ENCODE results near the gene NRF1. TPM values are rescaled to one million over a fixed set of nuclear protein-coding genes. Genes with fewer than 3 reads are reported as not detected.

Gene NRF1
- total RNA-seq, 1 experiment from 2014 or later, result 19.3 TPM

GRCh38 chr7:129803546-129804081 lies 192.1 kb downstream of the NRF1 start:
- Histone ChIP-seq H3K56ac (ENCODE audit: insufficient read length, low read depth, low read length) (no peak overlapping the region), H3K4ac (ENCODE audit: low read depth, low read length) (no peak overlapping the region), H3K23ac (ENCODE audit: insufficient read length, low read depth, low read length) (no peak overlapping the region), H3T11ph (ENCODE audit: low read length) (no peak overlapping the region), H2AK5ac (ENCODE audit: insufficient read length, low read length) (no peak overlapping the region), H3K4me1 (ENCODE audit: insufficient read depth, low read length) (peaks cover 8% of the 10 kb centered on the region), H3K4me2 (ENCODE audit: insufficient read depth, insufficient read length, low read length) (no peak overlapping the region), H4K8ac (replicated peaks; ENCODE audit: insufficient read length, low read depth, low read length) (no peak overlapping the region), H3K27ac (ENCODE audit: insufficient read length, low read depth, low read length) (no peak overlapping the region), H3K23me2 (ENCODE audit: insufficient read length, low read depth, low read length, poor library complexity, severe bottlenecking) (no peaks in the 10 kb centered on the region), H4K91ac (ENCODE audit: insufficient read length, low read depth, low read length) (no peak overlapping the region), H3K79me1 (ENCODE audit: insufficient read depth, low read depth, low read length, poor library complexity, severe bottlenecking) (no peaks in the 10 kb centered on the region), H2BK5ac (ENCODE audit: insufficient read length, low read length) (no peak overlapping the region), H3K18ac (ENCODE audit: insufficient read length, low read depth, low read length) (no peak overlapping the region), H3K9me3 (ENCODE audit: control insufficient read depth, low read depth, low read length) (no peaks in the 10 kb centered on the region), H4K20me1 (ENCODE audit: control insufficient read depth, insufficient read depth, insufficient read length) (no peaks in the 10 kb centered on the region), H2BK12ac (ENCODE audit: insufficient read length, low read depth, low read length) (no peak overlapping the region), H4K5ac (ENCODE audit: insufficient read length, low read depth, low read length) (no peak overlapping the region), H3K79me2 (ENCODE audit: insufficient read depth, low read length) (no peaks in the 10 kb centered on the region), H3K9ac (ENCODE audit: extremely low read depth, insufficient read length, low read length) (no peak overlapping the region), H2BK120ac (ENCODE audit: low read depth, low read length, poor library complexity, severe bottlenecking) (no peak overlapping the region), H2BK20ac (ENCODE audit: low read depth, low read length, poor library complexity, severe bottlenecking) (no peak overlapping the region), H3K27me3 (ENCODE audit: insufficient read depth, low read length) (no peaks in the 10 kb centered on the region), H2AFZ (ENCODE audit: low read length) (no peak overlapping the region), H2BK15ac (ENCODE audit: low read depth, low read length) (no peak overlapping the region), H3K14ac (ENCODE audit: insufficient read depth, low read length) (no peak overlapping the region)
- H3K27me3 Mint-ChIP-seq (ENCODE audit: low read depth), result peaks cover 8% of the 10 kb centered on the region
- TF ChIP-seq, protein P1, sequence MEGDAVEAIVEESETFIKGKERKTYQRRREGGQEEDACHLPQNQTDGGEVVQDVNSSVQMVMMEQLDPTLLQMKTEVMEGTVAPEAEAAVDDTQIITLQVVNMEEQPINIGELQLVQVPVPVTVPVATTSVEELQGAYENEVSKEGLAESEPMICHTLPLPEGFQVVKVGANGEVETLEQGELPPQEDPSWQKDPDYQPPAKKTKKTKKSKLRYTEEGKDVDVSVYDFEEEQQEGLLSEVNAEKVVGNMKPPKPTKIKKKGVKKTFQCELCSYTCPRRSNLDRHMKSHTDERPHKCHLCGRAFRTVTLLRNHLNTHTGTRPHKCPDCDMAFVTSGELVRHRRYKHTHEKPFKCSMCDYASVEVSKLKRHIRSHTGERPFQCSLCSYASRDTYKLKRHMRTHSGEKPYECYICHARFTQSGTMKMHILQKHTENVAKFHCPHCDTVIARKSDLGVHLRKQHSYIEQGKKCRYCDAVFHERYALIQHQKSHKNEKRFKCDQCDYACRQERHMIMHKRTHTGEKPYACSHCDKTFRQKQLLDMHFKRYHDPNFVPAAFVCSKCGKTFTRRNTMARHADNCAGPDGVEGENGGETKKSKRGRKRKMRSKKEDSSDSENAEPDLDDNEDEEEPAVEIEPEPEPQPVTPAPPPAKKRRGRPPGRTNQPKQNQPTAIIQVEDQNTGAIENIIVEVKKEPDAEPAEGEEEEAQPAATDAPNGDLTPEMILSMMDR (conservative IDR thresholded peaks at IDR 0.05), result no peak
- peaks cover 25 to 37% of the 10 kb centered on the region in 2 experiments for H3K4me1 Mint-ChIP-seq
- no peak overlapping the region; a peak in 2 of 7 replicates for H3K27ac Mint-ChIP-seq
- WGBS (ENCODE audit: extremely low coverage, insufficient read length, low lambda C conversion rate), result no CpG with 5 or more reads among the region's 17 CpGs
- no peak for DNase-seq
- H3K36me3 Mint-ChIP-seq (ENCODE audit: insufficient read depth in 1 of 3, low read depth in 3 of 3), result no peaks in the 10 kb centered on the region; a peak in 1 of 7 replicates
- no peak overlapping the region for H3K4me3 Mint-ChIP-seq
- no peaks in the 10 kb centered on the region for H3K9me3 Mint-ChIP-seq
